Peyer's patch (tissue), 4 donors: Measurements from ENCODE around the gene PA2G4. TPM values are rescaled to one million over a fixed set of nuclear protein-coding genes. Genes with fewer than 3 reads are reported as not detected.
A peak's percentile ranks its signal among the peaks of the same experiment; 100 is the strongest.

Experiments used
- DNase-seq, 3 donors: peaks; one replicate each; pipeline ENCODE4 v3.0.0-alpha.2; 2017 to 2019
- H3K27ac ChIP-seq, 4 donors: fragments of 200-600 bp; sonication (generic); one replicate each; pipeline ENCODE4 v1.5.1; 2016 to 2019
- H3K27me3 ChIP-seq, 2 donors: fragments of 200-600 bp; sonication (generic); one replicate each; pipeline ENCODE4 v1.5.1; 2019
- H3K36me3 ChIP-seq, 3 donors: fragments of 200-600 bp; sonication (generic); one replicate each; pipeline ENCODE4 v1.5.1; 2016 to 2019
- H3K4me1 ChIP-seq, 4 donors: fragments of 200-600 bp; sonication (generic); one replicate each; pipeline ENCODE4 v1.5.1; 2016 to 2019
- H3K4me3 ChIP-seq, 4 donors: fragments of 200-600 bp; sonication (generic); 1 replicate in 3 of 4; 2 replicates in 1 of 4; pipeline ENCODE4 v1.5.1; 2016 to 2019; ENCODE audit warnings: mild to moderate bottlenecking in 1 of 4
- H3K9me3 ChIP-seq, 4 donors: fragments of 200-600 bp; sonication (generic); one replicate each; pipeline ENCODE4 v1.5.1; 2016 to 2019; ENCODE audit warnings: mild to moderate bottlenecking in 1 of 4
- CTCF ChIP-seq, 6 experiments: fragments of 450-650 bp in 4 of 6; fragments of 200-600 bp in 2 of 6; sonication (generic) in 1 of 6; IDR thresholded peaks; one replicate each; pipeline ENCODE4 v1.5.1; 2017 to 2019; ENCODE audit warnings: antibody characterized with exemption in 6 of 6, mild to moderate bottlenecking in 3 of 6, moderate library complexity in 1 of 6
- POLR2A ChIP-seq, 2 donors: fragments of 450-650 bp; IDR thresholded peaks; one replicate each; pipeline ENCODE4 v1.5.1; 2017; ENCODE audit warnings: antibody characterized with exemption in 2 of 2, mild to moderate bottlenecking in 2 of 2, moderate library complexity in 2 of 2
- total RNA-seq, 4 donors: library from RNA; depleted of rRNA; stranded (reverse); fragments of >200 nt; gene quantifications; one replicate each; pipeline ENCODE4 v1.1.0, GENCODE V29; 2016

Gene PA2G4
- total RNA-seq, 4 donors from 2014 or later = 34.3 to 221 (median 48.7) TPM

DNA sequence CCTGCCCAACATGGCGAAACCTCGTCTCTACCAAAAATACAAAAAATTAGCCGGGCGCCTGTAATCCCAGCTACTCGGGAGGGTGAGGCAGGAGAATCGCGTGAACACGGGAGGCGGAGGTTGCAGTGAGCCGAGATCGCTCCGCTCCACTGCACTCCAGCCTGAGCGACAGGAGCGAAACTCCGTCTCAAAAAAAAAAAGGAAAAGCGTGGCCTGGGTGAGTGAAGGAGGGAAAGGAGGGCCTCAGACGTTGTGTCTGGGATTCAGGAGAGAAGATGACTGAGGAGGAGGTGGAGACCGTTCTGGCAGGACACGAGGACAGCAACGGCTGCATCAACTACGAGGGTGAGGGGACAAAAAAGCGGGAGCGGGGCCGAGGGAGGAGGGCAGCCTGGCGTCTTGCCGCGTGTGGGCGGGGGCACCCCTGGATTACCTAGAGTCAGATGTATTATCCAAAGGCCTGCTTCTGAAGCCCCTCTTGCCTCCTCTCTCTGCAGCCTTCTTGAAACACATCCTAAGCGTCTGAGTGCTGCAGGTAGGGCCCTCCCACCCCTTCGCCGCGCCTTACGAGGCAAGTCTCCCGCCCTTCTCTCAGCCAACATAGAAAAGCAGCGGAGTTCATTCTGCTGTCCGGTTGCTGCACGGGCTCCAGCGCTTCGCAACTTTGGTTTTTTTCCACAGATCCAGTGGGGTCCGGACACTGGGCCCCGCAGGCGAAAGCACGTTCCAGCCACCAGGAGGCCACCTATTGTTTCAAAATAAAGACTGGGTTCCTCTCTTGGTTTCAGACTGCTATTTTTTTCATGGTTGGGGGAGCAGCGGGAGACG, 53.1 kb downstream of the PA2G4 start:
- H3K27ac ChIP-seq = peak overlapping the region; percentile 91 to 100 (median 97)
- peaks cover 0 to 30% (median 0%) of the 10 kb centered on the region in 3 donors for H3K36me3 ChIP-seq
- no peaks in the 10 kb centered on the region for H3K27me3 ChIP-seq
- peak overlapping the region; percentile 62 to 96 (median 80) for H3K4me3 ChIP-seq
- no peaks in the 10 kb centered on the region for H3K9me3 ChIP-seq
- peak; percentile 71 to 87 (median 82) for DNase-seq
- TF ChIP-seq POLR2A (IDR thresholded peaks at IDR 0.05) (peak; percentile 33 to 50), CTCF (IDR thresholded peaks at IDR 0.05) (peak; percentile 58 to 79 (median 64))
- H3K4me1 ChIP-seq = peaks cover 4 to 49% (median 24%) of the 10 kb centered on the region in 4 donors

DNA sequence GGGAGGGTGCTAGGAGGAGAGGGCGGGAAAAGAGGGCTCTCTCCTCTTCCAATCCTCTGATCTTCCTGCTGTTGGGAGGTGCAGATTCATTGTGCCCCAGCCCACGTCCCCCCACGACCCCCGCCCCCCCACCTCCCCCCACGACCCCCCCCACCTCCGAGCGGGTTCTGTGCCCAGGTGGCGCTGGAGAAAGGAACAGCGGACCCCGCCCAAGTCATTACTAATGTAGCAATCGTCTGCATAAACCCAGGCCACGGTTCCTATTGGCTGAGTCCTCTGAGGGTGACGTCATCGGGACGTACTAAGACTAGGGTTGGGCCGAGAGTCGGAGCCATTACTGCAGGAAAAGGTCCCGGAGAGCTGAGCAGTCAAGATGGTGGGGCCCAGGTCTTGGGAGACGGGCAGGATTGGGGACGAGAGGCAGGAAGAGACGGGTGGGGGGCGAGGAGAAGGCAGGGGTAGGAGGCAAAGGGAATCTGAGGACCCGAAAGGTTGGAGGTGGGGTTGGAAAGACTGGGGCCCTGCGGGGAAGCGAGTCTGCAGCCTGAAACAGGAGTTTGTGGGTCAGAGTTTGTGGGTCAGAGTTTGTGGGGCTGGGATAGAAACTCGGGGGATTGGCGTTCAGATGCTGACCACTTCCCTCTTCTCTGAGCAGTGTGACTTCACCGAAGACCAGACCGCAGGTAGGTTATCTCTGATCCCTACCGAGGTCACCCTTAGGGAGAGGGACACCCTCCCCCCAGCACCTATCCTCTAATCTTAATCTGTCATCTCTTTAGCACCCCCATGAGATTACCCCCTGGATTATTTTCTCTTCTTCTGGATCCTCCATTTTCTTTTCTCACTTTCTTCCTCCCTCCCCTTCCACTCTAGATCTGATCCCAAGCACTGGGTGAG, 53.9 kb downstream of the PA2G4 start, which contains the start of gene MYL6:
Gene MYL6, plus strand, starts transcription at position 331 of the 897 bp plus-strand sequence. Its CDS starts 43 bp downstream, at position 374.
- Histone ChIP-seq H3K36me3 (peaks cover 0 to 39% (median 0%) of the 10 kb centered on the region in 3 donors), H3K4me1 (peaks cover 4 to 43% (median 19%) of the 10 kb centered on the region in 4 donors), H3K27me3 (no peaks in the 10 kb centered on the region), H3K27ac (peak within 1 kb of the TSS; percentile 91 to 100 (median 97)), H3K4me3 (peak within 1 kb of the TSS; percentile 62 to 96 (median 80)), H3K9me3 (no peaks in the 10 kb centered on the region)
- TF ChIP-seq CTCF (IDR thresholded peaks at IDR 0.05) = peak in 1 of 6 experiments; percentile 3
- TF ChIP-seq POLR2A (IDR thresholded peaks at IDR 0.05) = peak; percentile 99
- DNase-seq = peak; percentile 91 to 99 (median 99)

DNA sequence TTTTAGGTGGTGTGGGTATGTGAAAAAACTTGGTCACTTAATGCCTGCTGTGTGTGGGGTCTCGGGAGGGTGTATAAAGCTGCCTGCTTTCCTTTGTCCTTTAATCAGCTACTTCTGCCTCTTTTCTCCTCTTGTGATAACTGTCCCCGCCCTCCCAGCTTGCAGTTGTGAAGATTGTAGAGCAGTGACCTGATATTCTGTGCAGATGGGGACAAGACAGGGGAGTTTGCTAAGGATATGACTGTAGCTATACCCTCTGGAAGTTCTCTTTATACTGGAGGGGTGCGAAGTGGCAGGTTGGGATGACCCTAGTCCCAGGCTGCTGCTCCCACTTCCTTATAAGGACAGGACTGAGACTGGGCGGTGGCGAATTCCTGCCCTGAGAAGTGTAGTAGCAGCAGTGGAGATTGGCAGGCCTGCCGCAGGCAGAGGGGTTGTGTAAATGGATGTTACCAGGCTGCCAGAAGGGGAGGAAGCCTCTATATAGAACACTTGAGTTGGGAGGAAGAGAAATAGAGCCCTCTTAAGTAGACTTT, 54.6 kb downstream of the PA2G4 start:
- H3K4me3 ChIP-seq = peak overlapping the region; percentile 62 to 96 (median 80)
- H3K4me1 ChIP-seq = peaks cover 4 to 41% (median 19%) of the 10 kb centered on the region in 4 donors
- no peaks in the 10 kb centered on the region for H3K9me3 ChIP-seq
- H3K36me3 ChIP-seq = peaks cover 0 to 46% (median 0%) of the 10 kb centered on the region in 3 donors
- peak; percentile 71 to 89 (median 79) for DNase-seq
- H3K27me3 ChIP-seq = no peaks in the 10 kb centered on the region
- TF ChIP-seq POLR2A (IDR thresholded peaks at IDR 0.05) = peak; percentile 61 to 74
- TF ChIP-seq CTCF (IDR thresholded peaks at IDR 0.05) = no peak
- peak overlapping the region; percentile 91 to 100 (median 97) for H3K27ac ChIP-seq

GRCh38 chr12:56159482-56160192, 55.3 kb downstream of the PA2G4 start:
- H3K4me1 ChIP-seq = peaks cover 4 to 41% (median 19%) of the 10 kb centered on the region in 4 donors
- no peak for TF ChIP-seq CTCF (IDR thresholded peaks at IDR 0.05)
- TF ChIP-seq POLR2A (IDR thresholded peaks at IDR 0.05) = no peak
- H3K4me3 ChIP-seq = peak overlapping the region; percentile 62 to 96 (median 80)
- DNase-seq = no peak
- H3K27me3 ChIP-seq = no peaks in the 10 kb centered on the region
- no peaks in the 10 kb centered on the region for H3K9me3 ChIP-seq
- peak overlapping the region; percentile 91 to 100 (median 97) for H3K27ac ChIP-seq
- peaks cover 0 to 52% (median 0%) of the 10 kb centered on the region in 3 donors for H3K36me3 ChIP-seq
